MM.1S (cell line): ENCODE measurements around the gene ZRSR2.

ENCODE experiments used
- CTCF ChIP-seq: fragments of 300-600 bp; sonication (generic); IDR thresholded peaks from 2 replicates; pipeline ENCODE4 v1.5.1; 2016; ENCODE audit warnings: antibody characterized with exemption, low read length, mixed read lengths
- EZH2 ChIP-seq: fragments of 300-600 bp; sonication (generic); optimal IDR thresholded peaks from 2 replicates; pipeline ENCODE3; 2017; ENCODE audit warnings: low read depth, mild to moderate bottlenecking, antibody characterized with exemption, low read length, mixed read lengths
- EZH2phosphoT487 ChIP-seq: fragments of 300-600 bp; sonication (generic); IDR thresholded peaks from 2 replicates; pipeline ENCODE4 v1.6.1; 2018; ENCODE audit warnings: antibody characterized with exemption, low read length

DNA sequence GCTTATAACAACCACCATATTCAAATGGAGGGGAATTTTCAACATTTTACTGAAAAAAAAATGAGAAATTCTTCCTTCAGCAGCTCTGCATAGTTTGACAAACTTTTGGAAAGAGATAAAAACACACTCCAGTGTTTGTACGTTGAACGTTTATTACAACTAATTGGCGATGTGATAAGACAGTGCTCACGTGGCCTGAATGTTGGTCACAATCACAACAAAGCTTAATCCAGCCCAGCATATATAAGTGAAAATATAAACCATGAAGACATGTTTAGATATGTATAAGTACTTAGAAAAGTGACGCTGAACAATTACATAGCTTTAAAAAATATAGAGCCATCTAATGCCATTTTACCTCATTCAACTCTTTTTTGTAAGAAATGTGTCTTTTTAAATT lies 35.7 kb downstream of the ZRSR2 start:
- TF ChIP-seq CTCF = no peak
- TF ChIP-seq EZH2 = no peak
- TF ChIP-seq EZH2phosphoT487 = no peak
